Pancreas (tissue), 10 donors: ENCODE results near the gene STOML2. TPM values are rescaled to one million over a fixed set of nuclear protein-coding genes. Genes with fewer than 3 reads are reported as not detected.
A peak's percentile ranks its signal among the peaks of the same experiment; 100 is the strongest.

Experiments
- ATAC-seq, 4 donors: fragments of 200-7000 bp; cut with Tn5 transposase; one replicate each; pipeline versions ENCODE4 v1.8.0 to v1.9.1; 2020; ENCODE audit warnings: mild to moderate bottlenecking in 4 of 4, moderate library complexity in 4 of 4
- DNase-seq, 6 donors: peaks; one replicate each; pipeline ENCODE4 v3.0.0-alpha.2; 2020
- FAIRE-seq: peaks from 2 replicates; lab custom pipeline; 2012; peaks lifted over from hg19 to GRCh38; lab: Jason Lieb, UNC
- H3K27ac ChIP-seq, 4 donors: fragments of 200-600 bp; sonication (generic); 1 replicate in 3 of 4; 2 replicates in 1 of 4; pipeline versions ENCODE4 v1.5.0 to v1.8.0; 2020
- H3K27me3 ChIP-seq, 4 donors: fragments of 200-600 bp; one replicate each; pipeline ENCODE4 v1.8.0; 2021
- H3K36me3 ChIP-seq, 3 donors: fragments of 200-600 bp; sonication (generic) in 1 of 3; one replicate each; pipeline versions ENCODE4 v1.5.0 to v1.8.0; 2020 to 2021
- H3K4me1 ChIP-seq, 3 donors: fragments of 200-600 bp; one replicate each; pipeline ENCODE4 v1.8.0; 2021
- H3K4me3 ChIP-seq, 4 donors: fragments of 200-600 bp; sonication (generic) in 2 of 4; one replicate each; pipeline versions ENCODE4 v1.5.0 to v1.8.0; 2020 to 2021
- H3K9me3 ChIP-seq, 4 donors: fragments of 200-600 bp; one replicate each; pipeline ENCODE4 v1.8.0; 2021
- CTCF ChIP-seq, 4 donors: fragments of 200-600 bp; sonication (generic) in 3 of 4; IDR thresholded peaks; one replicate each; pipeline versions ENCODE4 v1.5.0 to v1.8.0; 2021; ENCODE audit warnings: antibody characterized with exemption in 4 of 4
- WGBS, 2 donors: extraction: QIAGEN DNeasy Blood & Tissue Kit; methylation state at CpG; one replicate each; pipeline ENCODE4 v1.1.7; 2013; 5-methylcytosine and 5-hydroxymethylcytosine counted together
- intact Hi-C, 3 donors: fragments of 100-400 bp; cut with DNase I; formaldehyde crosslinking; loops; one replicate each; pipeline versions ENCODE4 v1.11.1 to v1.14.2; 2022
- polyA plus RNA-seq, 2 donors: library from polyadenylated mRNA; stranded (reverse); fragments of 200-250 nt; gene quantifications; one replicate each; pipeline ENCODE4 v1.2.3, GENCODE V29; 2013
- total RNA-seq, 6 donors: library from RNA; stranded (reverse); fragmentation: NEBNext Ultra II Directional in 4 of 6; extraction: Animal tissue kit (Norgen Biotek cat#: 25700) in 4 of 6; gene quantifications; one replicate each; pipeline versions ENCODE4 v1.2.1 to v1.2.4, GENCODE V29; 2021 to 2023
- donor health status: healthy with polysubstance abuse.
- donor health status: DM: no; HTN: no; CAD: no; lungs with moderate emphysema.
- donor health status: DM: no; HTN: no; CAD: no.
- donor health status: control.
- donor health status: control.
- donor health status: Bipolar disorder and iron deficiency.
- donor health status: DM: yes; HTN: yes; CAD: no.
- donor health status: DM: no; HTN: no; CAD: no.
- donor health status: DM: no; HTN: no; CAD: no.
- donor health status: DM: yes; HTN: yes; CAD: no.

Gene STOML2
- total and polyA plus RNA-seq, 8 donors: 31.2 to 57.6 (median 45.1) TPM

GRCh38 chr9:35079426-35080341 lies 23.2 kb downstream of the STOML2 start, which contains the start of gene FANCG:
Gene FANCG (minus strand): TSS chr9:35079942. CDS start chr9:35079524, 418 bp downstream.
- Histone ChIP-seq H3K27me3 (no peaks in the 10 kb centered on the region), H3K27ac (peak within 1 kb of the TSS in 2 of 4 donors; percentile 50 to 63), H3K4me3 (peak within 1 kb of the TSS; percentile 79 to 85 (median 84)), H3K4me1 (peaks cover 0 to 11% (median 6%) of the 10 kb centered on the region in 3 donors), H3K9me3 (no peaks in the 10 kb centered on the region), H3K36me3 (no peaks in the 10 kb centered on the region)
- DNase-seq (peak; percentile 85 to 93 (median 88)), FAIRE-seq (no peak), ATAC-seq (peak; percentile 97 to 99 (median 98))
- TF ChIP-seq CTCF (IDR thresholded peaks at IDR 0.05): peak in 1 of 4 donors; percentile 27
- WGBS, 2 donors: 0 to 1% methylated on average over 59 to 67 of the region's 67 CpGs
- intact Hi-C loops: no loop called here

- ATAC-seq: no peak
- no peak for TF ChIP-seq CTCF (IDR thresholded peaks at IDR 0.05)
- peak overlapping the region in 2 of 4 donors; percentile 50 to 63 for H3K27ac ChIP-seq
- intact Hi-C loops: no loop called here
- H3K27me3 ChIP-seq: no peaks in the 10 kb centered on the region
- no peaks in the 10 kb centered on the region for H3K36me3 ChIP-seq
- peak overlapping the region; percentile 79 to 85 (median 84) for H3K4me3 ChIP-seq
- peaks cover 0 to 11% (median 6%) of the 10 kb centered on the region in 3 donors for H3K4me1 ChIP-seq
- H3K9me3 ChIP-seq: no peaks in the 10 kb centered on the region
- 1 to 3% methylated on average over 10 of the region's 10 CpGs for WGBS, 2 donors
- FAIRE-seq: no peak
- DNase-seq: no peak
Observed at GRCh38 chr9:35079041-35079425, 23.9 kb downstream of the STOML2 start.

GRCh38 chr9:35078066-35078465 lies 24.9 kb downstream of the STOML2 start:
- no peak for DNase-seq
- no peak for TF ChIP-seq CTCF (IDR thresholded peaks at IDR 0.05)
- 29 to 55% methylated on average over 1 to 4 of the region's 4 CpGs for WGBS, 2 donors
- intact Hi-C loops: no loop called here
- Histone ChIP-seq H3K27me3 (no peaks in the 10 kb centered on the region), H3K9me3 (no peaks in the 10 kb centered on the region), H3K4me1 (peaks cover 0 to 11% (median 6%) of the 10 kb centered on the region in 3 donors), H3K27ac (no peak overlapping the region), H3K36me3 (no peaks in the 10 kb centered on the region), H3K4me3 (peak overlapping the region in 1 of 4 donors; percentile 2)
- ATAC-seq: no peak
- no peak for FAIRE-seq

GRCh38 chr9:35076848-35077247 lies 26.1 kb downstream of the STOML2 start:
- intact Hi-C loops: no loop called here
- Histone ChIP-seq H3K4me1 (peaks cover 0 to 11% (median 6%) of the 10 kb centered on the region in 3 donors), H3K36me3 (no peaks in the 10 kb centered on the region), H3K27ac (no peak overlapping the region), H3K27me3 (no peaks in the 10 kb centered on the region), H3K4me3 (no peak overlapping the region), H3K9me3 (no peaks in the 10 kb centered on the region)
- FAIRE-seq (no peak), DNase-seq (no peak), ATAC-seq (no peak)
- TF ChIP-seq CTCF (IDR thresholded peaks at IDR 0.05): no peak
- WGBS, 2 donors: 85 to 93% methylated on average over 4 of the region's 4 CpGs
